Measurements from ENCODE around the gene ASXL1. TPM values are rescaled to one million over a fixed set of nuclear protein-coding genes. Genes with fewer than 3 reads are reported as not detected.

Gene ASXL1
- total RNA-seq, 1 experiment from 2014 or later = 69.9 TPM

DNA sequence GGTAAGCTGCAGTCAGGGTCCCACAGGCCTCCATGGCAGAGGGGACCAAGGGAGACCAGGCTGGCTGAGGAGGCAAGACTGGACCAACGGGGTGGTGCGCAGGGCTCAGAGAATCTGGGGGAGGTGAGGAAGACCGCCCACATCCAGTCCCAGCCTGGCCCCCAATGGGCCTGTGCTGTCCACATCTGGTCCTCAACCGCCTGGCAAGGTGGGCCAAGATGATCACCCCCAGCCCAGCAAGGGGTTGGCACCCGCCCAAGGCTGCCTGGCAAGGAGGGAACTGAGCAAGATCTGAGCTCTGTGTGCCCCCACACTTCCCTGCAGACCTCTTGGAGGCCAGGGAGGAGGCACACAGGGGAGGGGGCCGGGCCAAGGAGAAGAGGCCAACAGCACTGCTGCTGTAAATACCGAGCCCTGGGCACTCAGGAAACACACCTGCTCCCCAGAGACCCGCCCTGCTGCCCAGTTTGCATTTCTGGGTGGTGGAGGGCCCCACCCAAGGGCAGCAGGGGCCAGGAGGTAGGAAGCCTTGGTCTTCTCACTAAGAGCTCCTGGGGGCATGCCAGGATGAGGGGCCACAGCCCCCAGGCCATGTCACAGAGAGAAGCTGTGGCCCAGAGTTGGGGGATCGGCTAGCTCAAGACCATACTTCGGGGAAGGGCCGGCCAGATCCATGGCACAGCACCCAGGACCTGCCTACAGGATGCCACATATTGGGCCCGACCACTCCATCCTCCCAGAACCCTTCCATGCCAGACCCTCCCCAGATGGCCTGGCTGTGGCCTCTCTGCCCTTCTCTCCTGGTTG is 109.6 kb downstream of the ASXL1 start:
- Mint-ChIP-seq H3K36me3 (ENCODE audit: insufficient read depth, unreplicated experiment) (no peaks in the 10 kb centered on the region), H3K4me3 (ENCODE audit: unreplicated experiment) (no peak overlapping the region), H3K27ac (ENCODE audit: low read depth, unreplicated experiment) (no peak overlapping the region), H3K4me1 (ENCODE audit: insufficient read depth, unreplicated experiment) (no peaks in the 10 kb centered on the region), H3K9me3 (ENCODE audit: unreplicated experiment) (no peaks in the 10 kb centered on the region), H3K27me3 (ENCODE audit: insufficient read depth, unreplicated experiment) (no peaks in the 10 kb centered on the region)
- DNase-seq (ENCODE audit: unreplicated experiment) = no peak
- no TSS peak for BruUV-seq (replicated peaks)
- ChIA-PET CTCF (interaction anchor here (0.5 to 0.6 kb wide), 2 partner anchors 9 to 67 kb away, joined by 3 to 4 read pairs; no protein-coding TSS in a partner anchor), POLR2A (interaction anchor here (0.6 kb wide), 1 partner anchor 560 kb away, joined by 3 read pairs; no protein-coding TSS in a partner anchor)
- intact Hi-C loops (cut with micrococcal nuclease) = no loop called here
- no peak for TF ChIP-seq CTCF (IDR thresholded peaks at IDR 0.05; ENCODE audit: unreplicated experiment)

- H3K4me3 Mint-ChIP-seq (ENCODE audit: unreplicated experiment) = no peak overlapping the region
- no peaks in the 10 kb centered on the region for H3K36me3 Mint-ChIP-seq (ENCODE audit: insufficient read depth, unreplicated experiment)
- no peak overlapping the region for H3K27ac Mint-ChIP-seq (ENCODE audit: low read depth, unreplicated experiment)
- BruUV-seq (replicated peaks) = no TSS peak
- no peaks in the 10 kb centered on the region for H3K9me3 Mint-ChIP-seq (ENCODE audit: unreplicated experiment)
- H3K27me3 Mint-ChIP-seq (ENCODE audit: insufficient read depth, unreplicated experiment) = no peaks in the 10 kb centered on the region
- H3K4me1 Mint-ChIP-seq (ENCODE audit: insufficient read depth, unreplicated experiment) = no peaks in the 10 kb centered on the region
- intact Hi-C loops (cut with micrococcal nuclease) = no loop called here
- DNase-seq (ENCODE audit: unreplicated experiment) = no peak
- CTCF ChIA-PET = interaction anchor here (0.5 kb wide), 1 partner anchor 67 kb away, joined by 4 read pairs; no protein-coding TSS in a partner anchor
- POLR2A ChIA-PET = no interaction called here
- TF ChIP-seq CTCF (IDR thresholded peaks at IDR 0.05; ENCODE audit: unreplicated experiment) = no peak
Observed at GRCh38 chr20:32468313-32468640, 110.1 kb downstream of the ASXL1 start.

DNA sequence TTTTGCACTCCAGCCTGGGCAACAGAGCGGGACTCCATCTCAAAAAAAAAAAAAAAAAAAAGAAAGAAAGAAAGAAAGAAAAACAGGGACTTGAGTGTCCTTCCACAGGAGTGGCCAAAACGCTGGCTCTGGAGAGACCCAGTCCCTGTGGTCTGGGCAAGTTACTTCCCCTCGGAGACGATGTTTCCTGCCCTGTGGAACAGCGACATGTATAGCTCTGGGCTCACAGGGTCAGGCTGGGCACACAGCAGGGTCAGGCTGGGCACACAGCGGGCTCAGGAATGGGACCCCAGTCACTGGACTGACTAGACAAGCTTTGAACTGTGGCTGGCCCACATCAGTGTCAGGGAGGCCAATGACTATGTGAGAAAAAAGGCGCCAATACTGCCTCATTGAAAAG is 110.7 kb downstream of the ASXL1 start:
- no TSS peak for BruUV-seq (replicated peaks)
- H3K27me3 Mint-ChIP-seq (ENCODE audit: insufficient read depth, unreplicated experiment) = no peaks in the 10 kb centered on the region
- no peak overlapping the region for H3K27ac Mint-ChIP-seq (ENCODE audit: low read depth, unreplicated experiment)
- H3K9me3 Mint-ChIP-seq (ENCODE audit: unreplicated experiment) = no peaks in the 10 kb centered on the region
- POLR2A ChIA-PET = no interaction called here
- TF ChIP-seq CTCF (IDR thresholded peaks at IDR 0.05; ENCODE audit: unreplicated experiment) = no peak
- CTCF ChIA-PET = no interaction called here
- H3K4me3 Mint-ChIP-seq (ENCODE audit: unreplicated experiment) = no peak overlapping the region
- H3K36me3 Mint-ChIP-seq (ENCODE audit: insufficient read depth, unreplicated experiment) = no peaks in the 10 kb centered on the region
- intact Hi-C loops (cut with micrococcal nuclease) = no loop called here
- no peaks in the 10 kb centered on the region for H3K4me1 Mint-ChIP-seq (ENCODE audit: insufficient read depth, unreplicated experiment)
- DNase-seq (ENCODE audit: unreplicated experiment) = no peak

DNA sequence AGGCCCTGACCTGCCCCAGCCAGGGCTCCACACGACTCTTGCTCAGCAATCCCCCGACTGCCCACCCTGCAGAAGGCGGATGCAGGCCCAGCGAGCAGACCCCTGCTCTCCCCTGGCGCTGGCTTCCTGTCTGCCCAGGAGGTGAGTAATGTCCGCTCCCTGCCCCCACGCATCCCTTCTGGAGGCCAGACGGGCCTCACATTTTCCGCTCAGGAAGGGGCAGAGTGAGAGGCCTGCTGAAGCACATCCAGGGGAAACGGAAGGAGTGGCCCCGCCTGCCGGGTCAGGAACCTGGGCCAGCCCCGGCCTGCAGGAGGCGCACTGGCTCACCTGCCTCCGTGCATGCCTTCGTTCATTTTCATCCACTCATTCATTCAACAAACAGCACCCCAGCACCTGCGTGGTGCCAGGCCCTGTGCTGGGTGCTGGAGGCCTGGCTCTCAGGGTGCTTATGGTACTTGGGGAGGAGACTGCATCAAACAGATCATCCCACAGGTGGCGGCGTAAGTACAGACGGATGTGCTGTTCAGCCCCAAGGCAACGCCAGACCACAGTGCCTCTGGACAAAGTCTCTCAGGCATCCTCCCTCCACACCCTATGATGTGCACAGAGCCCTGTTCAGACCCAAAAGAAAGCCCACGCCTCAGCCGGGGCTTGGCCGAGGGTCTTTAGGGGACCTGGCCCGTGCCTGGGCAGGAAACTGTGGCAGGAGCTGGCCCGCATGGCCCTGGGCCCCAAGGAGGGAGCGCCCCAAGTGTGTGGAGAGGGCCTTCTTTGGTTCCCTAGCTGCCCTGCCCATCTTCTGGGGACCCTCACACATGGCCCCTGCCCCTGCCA is 112.1 kb downstream of the ASXL1 start:
- Mint-ChIP-seq H3K4me1 (ENCODE audit: insufficient read depth, unreplicated experiment) (peaks cover 5% of the 10 kb centered on the region), H3K27me3 (ENCODE audit: insufficient read depth, unreplicated experiment) (no peaks in the 10 kb centered on the region), H3K4me3 (ENCODE audit: unreplicated experiment) (no peak overlapping the region), H3K36me3 (ENCODE audit: insufficient read depth, unreplicated experiment) (no peaks in the 10 kb centered on the region), H3K27ac (ENCODE audit: low read depth, unreplicated experiment) (no peak overlapping the region), H3K9me3 (ENCODE audit: unreplicated experiment) (no peaks in the 10 kb centered on the region)
- ChIA-PET CTCF (interaction anchor here (0.9 to 1.2 kb wide), 3 partner anchors 10 to 182 kb away, joined by 3 to 4 read pairs (median 3); no protein-coding TSS in a partner anchor), POLR2A (no interaction called here)
- intact Hi-C loops (cut with micrococcal nuclease) = no loop called here
- BruUV-seq (replicated peaks) = no TSS peak
- TF ChIP-seq CTCF (IDR thresholded peaks at IDR 0.05; ENCODE audit: unreplicated experiment) = peak; percentile 20
- peak; percentile 31 for DNase-seq (ENCODE audit: unreplicated experiment)
